Activated CD8-positive, alpha-beta T cell treated with anti-CD3 and anti-CD28 coated beads for 36 hours (primary cell): ENCODE data around the gene RXRA. TPM values are rescaled to one million over a fixed set of nuclear protein-coding genes. Genes with fewer than 3 reads are reported as not detected.

Source experiments
- ATAC-seq: fragments of 200-7000 bp; cut with Tn5 transposase; one replicate; pipeline ENCODE4 v1.10.0; 2021; ENCODE audit warnings: mild to moderate bottlenecking, moderate library complexity
- CTCF ChIA-PET: fragments of 350-600 bp; sonication (Branson Sonifier 250); formaldehyde crosslinking; loops from one replicate; lab custom pipeline; 2021; ENCODE audit warnings: antibody characterized with exemption; lab: Charles Lee
- POLR2A ChIA-PET: fragments of 350-600 bp; sonication (Branson Sonifier 250); formaldehyde crosslinking; loops from one replicate; lab custom pipeline; 2021; ENCODE audit warnings: antibody characterized with exemption; lab: Charles Lee
- DNase-seq: peaks from one replicate; pipeline ENCODE4 v3.0.0-alpha.2; 2020
- H3K27ac Mint-ChIP-seq: one replicate; pipeline ENCODE4 v1.8.0; 2021; ENCODE audit warnings: mild to moderate bottlenecking, mixed read lengths
- H3K27me3 Mint-ChIP-seq: one replicate; pipeline ENCODE4 v1.8.0; 2021; ENCODE audit warnings: mixed read lengths
- H3K36me3 Mint-ChIP-seq: one replicate; pipeline ENCODE4 v1.8.0; 2021; ENCODE audit warnings: low read depth, mixed read lengths
- H3K4me1 Mint-ChIP-seq: one replicate; pipeline ENCODE4 v1.8.0; 2021; ENCODE audit warnings: low read depth, mixed read lengths
- H3K4me3 Mint-ChIP-seq: one replicate; pipeline ENCODE4 v1.8.0; 2021; ENCODE audit warnings: mild to moderate bottlenecking, moderate library complexity, mixed read lengths
- H3K9me3 Mint-ChIP-seq: one replicate; pipeline ENCODE4 v1.8.0; 2021; ENCODE audit warnings: mixed read lengths
- intact Hi-C: fragments of 100-400 bp; cut with micrococcal nuclease; formaldehyde crosslinking; loops from one replicate; pipeline ENCODE4 v1.10.0; 2022
- total RNA-seq, 2 experiments: library from RNA; stranded (reverse); gene quantifications; one replicate each; pipeline ENCODE4 v1.2.3, GENCODE V29; 2021
- TF ChIP-seq, protein P1 (sequence below): fragments of 200-600 bp; IDR thresholded peaks from one replicate; pipeline ENCODE4 v1.8.0; 2022; ENCODE audit warnings: antibody characterized with exemption, mild to moderate bottlenecking

RXRA gene
- total RNA-seq, 2 experiments from 2014 or later, result 23.2 to 23.8 TPM

DNA sequence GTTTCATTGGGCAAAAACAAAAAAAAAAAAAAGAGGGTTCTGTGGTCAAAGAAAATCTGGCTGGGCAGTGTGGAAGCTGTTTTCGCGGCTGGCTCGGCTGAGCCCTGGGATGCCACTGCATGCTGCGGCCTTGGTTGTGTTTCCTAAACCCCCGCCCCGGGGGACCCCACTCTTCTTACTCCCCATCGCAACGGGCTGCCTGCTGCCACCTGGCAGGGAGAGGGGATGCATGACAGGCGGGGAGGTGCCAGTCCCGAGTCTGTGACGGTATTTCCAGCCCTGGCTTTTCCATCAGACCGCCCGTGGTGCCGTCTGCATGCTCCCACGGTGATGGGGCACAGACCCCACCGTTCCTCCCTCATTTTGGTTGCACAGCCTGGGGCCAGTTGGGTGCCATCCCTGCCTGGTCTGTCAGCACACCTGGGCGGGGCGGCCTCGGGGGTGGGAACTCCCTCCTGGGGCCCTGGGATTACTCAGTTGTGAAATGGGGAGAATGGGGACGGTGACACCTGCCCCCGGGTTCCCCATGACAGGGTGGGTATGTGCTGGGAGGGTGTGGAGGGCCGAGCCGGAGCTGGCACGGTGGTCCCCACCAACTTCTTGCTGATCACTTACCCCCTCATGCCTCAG lies 101.0 kb downstream of the RXRA start:
- no peak for ATAC-seq
- Mint-ChIP-seq H3K9me3 (no peaks in the 10 kb centered on the region), H3K36me3 (no peaks in the 10 kb centered on the region), H3K4me1 (no peaks in the 10 kb centered on the region), H3K27ac (no peak overlapping the region), H3K27me3 (no peaks in the 10 kb centered on the region), H3K4me3 (no peak overlapping the region)
- POLR2A ChIA-PET, result no interaction called here
- intact Hi-C loops, result no loop called here
- TF ChIP-seq, protein P1, sequence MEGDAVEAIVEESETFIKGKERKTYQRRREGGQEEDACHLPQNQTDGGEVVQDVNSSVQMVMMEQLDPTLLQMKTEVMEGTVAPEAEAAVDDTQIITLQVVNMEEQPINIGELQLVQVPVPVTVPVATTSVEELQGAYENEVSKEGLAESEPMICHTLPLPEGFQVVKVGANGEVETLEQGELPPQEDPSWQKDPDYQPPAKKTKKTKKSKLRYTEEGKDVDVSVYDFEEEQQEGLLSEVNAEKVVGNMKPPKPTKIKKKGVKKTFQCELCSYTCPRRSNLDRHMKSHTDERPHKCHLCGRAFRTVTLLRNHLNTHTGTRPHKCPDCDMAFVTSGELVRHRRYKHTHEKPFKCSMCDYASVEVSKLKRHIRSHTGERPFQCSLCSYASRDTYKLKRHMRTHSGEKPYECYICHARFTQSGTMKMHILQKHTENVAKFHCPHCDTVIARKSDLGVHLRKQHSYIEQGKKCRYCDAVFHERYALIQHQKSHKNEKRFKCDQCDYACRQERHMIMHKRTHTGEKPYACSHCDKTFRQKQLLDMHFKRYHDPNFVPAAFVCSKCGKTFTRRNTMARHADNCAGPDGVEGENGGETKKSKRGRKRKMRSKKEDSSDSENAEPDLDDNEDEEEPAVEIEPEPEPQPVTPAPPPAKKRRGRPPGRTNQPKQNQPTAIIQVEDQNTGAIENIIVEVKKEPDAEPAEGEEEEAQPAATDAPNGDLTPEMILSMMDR, result no peak
- DNase-seq, result no peak
- CTCF ChIA-PET, result interaction anchor here (0.5 kb wide), 1 partner anchor 1025 kb away, joined by 3 read pairs; no protein-coding TSS in a partner anchor

GRCh38 chr9:134428559-134428958 lies 102.3 kb downstream of the RXRA start:
- CTCF ChIA-PET, result no interaction called here
- intact Hi-C loops, result no loop called here
- DNase-seq (no peak), ATAC-seq (no peak)
- no peaks in the 10 kb centered on the region for H3K4me1 Mint-ChIP-seq
- POLR2A ChIA-PET, result interaction anchor here (1.0 to 1.6 kb wide), 3 partner anchors 10 to 32 kb away, joined by 3 to 6 read pairs (median 3); no protein-coding TSS in a partner anchor
- no peak overlapping the region for H3K4me3 Mint-ChIP-seq
- H3K27me3 Mint-ChIP-seq, result no peaks in the 10 kb centered on the region
- peaks cover 1% of the 10 kb centered on the region for H3K36me3 Mint-ChIP-seq
- H3K27ac Mint-ChIP-seq, result no peak overlapping the region
- no peaks in the 10 kb centered on the region for H3K9me3 Mint-ChIP-seq
- TF ChIP-seq, protein P1, result no peak

GRCh38 chr9:134429007-134429406 lies 102.8 kb downstream of the RXRA start:
- intact Hi-C loops, result no loop called here
- no peaks in the 10 kb centered on the region for H3K4me1 Mint-ChIP-seq
- H3K9me3 Mint-ChIP-seq, result no peaks in the 10 kb centered on the region
- H3K27ac Mint-ChIP-seq, result no peak overlapping the region
- ChIA-PET POLR2A (interaction anchor here (1.0 to 1.6 kb wide), 2 partner anchors 10 to 14 kb away, joined by 3 to 6 read pairs; no protein-coding TSS in a partner anchor), CTCF (interaction anchor here (1.0 kb wide), 1 partner anchor 14 kb away, joined by 5 read pairs; no protein-coding TSS in a partner anchor)
- no peak for DNase-seq
- ATAC-seq, result no peak
- H3K36me3 Mint-ChIP-seq, result peaks cover 1% of the 10 kb centered on the region
- TF ChIP-seq, protein P1, result no peak
- H3K4me3 Mint-ChIP-seq, result no peak overlapping the region
- H3K27me3 Mint-ChIP-seq, result no peaks in the 10 kb centered on the region

- POLR2A ChIA-PET, result interaction anchor here (1.0 to 1.6 kb wide), 2 partner anchors 9 to 14 kb away, joined by 3 to 6 read pairs; no protein-coding TSS in a partner anchor
- intact Hi-C loops, result no loop called here
- ATAC-seq, result no peak
- CTCF ChIA-PET, result interaction anchor here (1.0 kb wide), 1 partner anchor 13 kb away, joined by 5 read pairs; no protein-coding TSS in a partner anchor
- peaks cover 1% of the 10 kb centered on the region for H3K36me3 Mint-ChIP-seq
- no peaks in the 10 kb centered on the region for H3K27me3 Mint-ChIP-seq
- no peak overlapping the region for H3K27ac Mint-ChIP-seq
- no peaks in the 10 kb centered on the region for H3K4me1 Mint-ChIP-seq
- TF ChIP-seq, protein P1, result no peak
- DNase-seq, result no peak
- H3K4me3 Mint-ChIP-seq, result no peak overlapping the region
- H3K9me3 Mint-ChIP-seq, result no peaks in the 10 kb centered on the region
Observed at GRCh38 chr9:134429481-134429880, 103.2 kb downstream of the RXRA start.

GRCh38 chr9:134431095-134431494 lies 104.8 kb downstream of the RXRA start:
- Mint-ChIP-seq H3K9me3 (no peaks in the 10 kb centered on the region), H3K4me1 (no peaks in the 10 kb centered on the region), H3K4me3 (no peak overlapping the region), H3K36me3 (peaks cover 1% of the 10 kb centered on the region), H3K27me3 (no peaks in the 10 kb centered on the region), H3K27ac (no peak overlapping the region)
- ATAC-seq (no peak), DNase-seq (no peak)
- ChIA-PET POLR2A (interaction anchor here (0.7 kb wide), 1 partner anchor 11 kb away, joined by 4 read pairs; no protein-coding TSS in a partner anchor), CTCF (interaction anchor here (0.8 to 2.4 kb wide), 2 partner anchors 12 to 49 kb away, joined by 4 to 12 read pairs; no protein-coding TSS in a partner anchor)
- TF ChIP-seq, protein P1, result no peak
- intact Hi-C loops, result no loop called here
